ENCODE measurements around the gene MFN1.

DNA sequence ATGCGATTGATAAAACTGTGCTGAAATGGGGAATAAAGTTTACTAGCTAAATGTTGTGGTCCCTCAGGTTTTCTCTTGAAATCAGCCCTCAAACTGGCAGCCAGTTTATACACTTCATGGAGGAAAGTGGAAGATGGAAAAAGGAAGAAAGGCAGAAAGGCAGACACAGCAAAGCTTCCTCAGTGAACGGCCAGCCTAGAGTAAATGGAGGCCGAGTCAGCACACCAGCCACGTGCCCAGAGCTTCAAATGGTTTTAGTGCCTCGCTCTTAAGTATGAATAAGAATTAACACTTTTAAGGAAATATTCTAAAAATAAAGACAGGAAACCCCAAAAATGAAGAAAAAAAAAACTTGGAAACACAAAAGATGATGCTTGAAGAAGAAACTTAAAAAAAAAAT, 55.5 kb downstream of the MFN1 start:
- TF ChIP-seq CTCF (IDR thresholded peaks at IDR 0.05) (no peak), POLR2AphosphoS5 (IDR thresholded peaks at IDR 0.05) (no peak), POLR2A (IDR thresholded peaks at IDR 0.05) (no peak)
